Measurements from ENCODE around the gene SCYGR1.

The SCYGR1 gene

GRCh38 chr2:227340106-227340505, 47.6 kb downstream of the SCYGR1 start:
- DNase-seq = no peak
- no peak for TF ChIP-seq GATA1 (IDR thresholded peaks at IDR 0.05; ENCODE audit: low read depth, low read length)
- no peak for TF ChIP-seq POLR2A (IDR thresholded peaks at IDR 0.05; ENCODE audit: low read length)

GRCh38 chr2:227339098-227339599, 48.6 kb downstream of the SCYGR1 start:
- TF ChIP-seq POLR2A (IDR thresholded peaks at IDR 0.05; ENCODE audit: low read length) (no peak), GATA1 (IDR thresholded peaks at IDR 0.05; ENCODE audit: low read depth, low read length) (no peak)
- peak in 1 of 2 experiments; percentile 11 for DNase-seq

All from erythroblast (primary cell).